K562 (cell line): ENCODE results near the gene MYMX. TPM values are rescaled to one million over a fixed set of nuclear protein-coding genes. Genes with fewer than 3 reads are reported as not detected.

ENCODE experiments used
- ARID2 ChIP-seq: fragments of 450-650 bp; IDR thresholded peaks from 2 replicates; pipeline ENCODE4 v1.6.1; 2017; ENCODE audit warnings: antibody characterized with exemption, mild to moderate bottlenecking
- ARNT ChIP-seq, 2 experiments: fragments of 450-650 bp; IDR thresholded peaks; 2 replicates each; pipeline ENCODE4 v1.6.1; 2016; ENCODE audit warnings: mild to moderate bottlenecking in 1 of 2
- CAMTA2 ChIP-seq: fragments of 250-450 bp; sonication (Bioruptor Pico); conservative IDR thresholded peaks from 2 replicates; pipeline ENCODE4 v1.5.1; 2022
- CREB5 ChIP-seq: fragments of 250-450 bp; sonication (Bioruptor Pico); IDR thresholded peaks from 2 replicates; pipeline ENCODE4 v1.5.0; 2020; ENCODE audit warnings: mild to moderate bottlenecking
- E2F3 ChIP-seq: fragments of 250-450 bp; sonication (Bioruptor Pico); IDR thresholded peaks from 2 replicates; pipeline ENCODE4 v1.4.0; 2020; ENCODE audit warnings: mild to moderate bottlenecking
- ELF2 ChIP-seq: fragments of 250-450 bp; sonication (Bioruptor Pico); IDR thresholded peaks from 2 replicates; pipeline ENCODE4 v1.5.0; 2021; ENCODE audit warnings: mild to moderate bottlenecking
- FOXK1 ChIP-seq: sonication (generic); formaldehyde crosslinking; IDR thresholded peaks from 2 replicates; pipeline ENCODE4 v1.8.0; 2022; ENCODE audit warnings: missing genetic modification reagents, mild to moderate bottlenecking, borderline replicate concordance
- HNRNPLL ChIP-seq: fragments of 200-400 bp; formaldehyde crosslinking; IDR thresholded peaks from 2 replicates; pipeline ENCODE4 v1.6.1; 2017; ENCODE audit warnings: low read length, low read depth, mild to moderate bottlenecking; ENCODE audit not compliant: poor library complexity, severe bottlenecking
- HSF4 ChIP-seq: fragments of 250-450 bp; sonication (Bioruptor Pico); IDR thresholded peaks from 2 replicates; pipeline ENCODE4 v2.1.2; 2022; ENCODE audit warnings: mild to moderate bottlenecking, moderate library complexity, borderline replicate concordance
- KDM5B ChIP-seq: fragments of 200-600 bp; sonication (generic); IDR thresholded peaks from 2 replicates; pipeline ENCODE4 v1.6.1; 2012; ENCODE audit warnings: low read depth, mild to moderate bottlenecking, moderate library complexity, low read length, control low read depth, inconsistent platforms; ENCODE audit not compliant: insufficient replicate concordance
- MEF2A ChIP-seq: IDR thresholded peaks from 2 replicates; pipeline ENCODE4 v1.6.1; 2011; ENCODE audit warnings: low read depth, mild to moderate bottlenecking, low read length, moderate library complexity; ENCODE audit not compliant: control insufficient read depth
- NRF1 ChIP-seq, 2 experiments: fragments of 450-650 bp; IDR thresholded peaks in 1 of 2; conservative IDR thresholded peaks in 1 of 2; 2 replicates each; pipeline ENCODE4 v1.6.1; 2014; ENCODE audit warnings: mild to moderate bottlenecking in 2 of 2
- POLR2A ChIP-seq: fragments of 450-650 bp; conservative IDR thresholded peaks from 2 replicates; pipeline ENCODE4 v1.6.1; 2016
- RAD51 ChIP-seq: fragments of 450-650 bp; IDR thresholded peaks from 2 replicates; pipeline ENCODE4 v1.7.1; 2016; ENCODE audit warnings: low read depth, mild to moderate bottlenecking, borderline replicate concordance
- RBM17 ChIP-seq: fragments of 200-400 bp; formaldehyde crosslinking; IDR thresholded peaks from 2 replicates; pipeline ENCODE4 v1.6.1; 2017; ENCODE audit warnings: low read depth, mild to moderate bottlenecking, low read length, borderline replicate concordance
- TAF7 ChIP-seq: fragments of 450-650 bp; IDR thresholded peaks from 2 replicates; pipeline ENCODE4 v1.6.1; 2016; ENCODE audit warnings: missing genetic modification characterization, missing compliant biosample characterization
- XRCC3 ChIP-seq: fragments of 450-650 bp; IDR thresholded peaks from 2 replicates; pipeline ENCODE4 v1.6.1; 2017; ENCODE audit warnings: mild to moderate bottlenecking, moderate library complexity
- ZBED1 ChIP-seq: IDR thresholded peaks from 2 replicates; pipeline ENCODE4 v1.6.1; 2014
- ZBTB26 ChIP-seq: fragments of 450-650 bp; formaldehyde crosslinking; IDR thresholded peaks from 2 replicates; pipeline ENCODE4 v1.4.0; 2022; ENCODE audit warnings: missing genetic modification characterization
- ZBTB33 ChIP-seq: sonication (generic); formaldehyde crosslinking; IDR thresholded peaks from 2 replicates; pipeline ENCODE4 v1.8.1; 2023; ENCODE audit warnings: mild to moderate bottlenecking, missing genetic modification reagents
- ZBTB7A ChIP-seq: IDR thresholded peaks from 2 replicates; pipeline ENCODE4 v1.6.1; 2011; ENCODE audit warnings: low read depth, mild to moderate bottlenecking, low read length, moderate library complexity, borderline replicate concordance; ENCODE audit not compliant: control insufficient read depth
- ZNF277 ChIP-seq: fragments of 250-450 bp; sonication (Bioruptor Pico); IDR thresholded peaks from 2 replicates; pipeline ENCODE4 v1.8.0; 2022; ENCODE audit warnings: inconsistent platforms, mild to moderate bottlenecking, moderate library complexity, borderline replicate concordance
- ZNF57 ChIP-seq: fragments of 450-650 bp; formaldehyde crosslinking; IDR thresholded peaks from 2 replicates; pipeline ENCODE4 v1.4.0; 2020; ENCODE audit warnings: mild to moderate bottlenecking, moderate library complexity
- ZNF707 ChIP-seq: fragments of 250-450 bp; sonication (Bioruptor Pico); conservative IDR thresholded peaks from 2 replicates; pipeline ENCODE4 v1.8.0; 2022; ENCODE audit warnings: inconsistent platforms, mild to moderate bottlenecking, moderate library complexity
- ZNF717 ChIP-seq: fragments of 250-450 bp; sonication (Bioruptor Pico); IDR thresholded peaks from 2 replicates; pipeline ENCODE4 v1.5.0; 2021
- ZSCAN29 ChIP-seq: fragments of 450-650 bp; IDR thresholded peaks from 2 replicates; pipeline ENCODE4 v1.6.1; 2017
- polyA plus RNA-seq, 8 experiments: library from polyadenylated mRNA; depleted of rRNA in 4 of 8; stranded (reverse) in 5 of 8; unstranded in 3 of 8; fragments of >200 nt; fragmentation: Nextera tagmentation in 2 of 8; fragmentation: Illumina TruSeq in 1 of 8; extraction: Ambion mirVana in 2 of 8; extraction: Trizol in 1 of 8; gene quantifications; 2 replicates each; pipeline versions ENCODE4 v1.2.1 to v1.2.3, GENCODE V29; 2011 to 2014; ENCODE audit warnings: inconsistent platforms in 1 of 8, missing spikeins in 1 of 8
- total RNA-seq, 7 experiments: library from RNA; depleted of rRNA in 6 of 7; stranded (reverse); fragments of >200 nt in 6 of 7; fragmentation: Illumina TruSeq in 2 of 7; extraction: Trizol in 2 of 7; gene quantifications; 2 replicates each; pipeline versions ENCODE4 v1.2.1 to v1.2.3, GENCODE V29; 2011 to 2021; ENCODE audit warnings: low replicate concordance in 1 of 7

Gene MYMX
- total and polyA plus RNA-seq, 9 of the 15 experiments (the other 6 are each of a cell fraction or from before 2014, with no cell fraction given) = 0.12 TPM; not detected in 8

GRCh38 chr6:44249082-44249748 lies 32.5 kb downstream of the MYMX start (continued):
- TF ChIP-seq ZNF707 (CRISPR knock-in tag) (no peak), E2F3 (CRISPR knock-in tag) (no peak), ZNF717 (no peak), KDM5B (no peak), ZBTB33 (no peak), XRCC3 (no peak), POLR2A (peak; percentile 56), ZBTB26 (CRISPR knock-in tag) (no peak), RBM17 (no peak), CAMTA2 (CRISPR knock-in tag) (no peak), ZSCAN29 (no peak), MEF2A (no peak), HSF4 (no peak), ZBTB7A (no peak), ZNF277 (no peak), NRF1 (conservative IDR thresholded peaks at IDR 0.05 in 1 of 2, IDR thresholded peaks at IDR 0.05 in 1 of 2) (no peak), ELF2 (0 out of 2 replicates have a peak, but pooled peaks have one; percentile 26), FOXK1 (CRISPR knock-in tag) (no peak), ZBED1 (0 out of 2 replicates have a peak, but pooled peaks have one; percentile 1), ZNF57 (no peak), RAD51 (no peak), TAF7 (tag) (no peak), ARID2 (no peak), ARNT (IDR thresholded peaks at IDR 0.05) (no peak), HNRNPLL (no peak), CREB5 (CRISPR knock-in tag) (no peak)
